Measurements from ENCODE around the gene PRDX4.
"Not testable (repeated sequence)": the region's sequence is repeated elsewhere in the genome, so short reads cannot be mapped to it uniquely, and the experiment has no call there.

Gene PRDX4

DNA sequence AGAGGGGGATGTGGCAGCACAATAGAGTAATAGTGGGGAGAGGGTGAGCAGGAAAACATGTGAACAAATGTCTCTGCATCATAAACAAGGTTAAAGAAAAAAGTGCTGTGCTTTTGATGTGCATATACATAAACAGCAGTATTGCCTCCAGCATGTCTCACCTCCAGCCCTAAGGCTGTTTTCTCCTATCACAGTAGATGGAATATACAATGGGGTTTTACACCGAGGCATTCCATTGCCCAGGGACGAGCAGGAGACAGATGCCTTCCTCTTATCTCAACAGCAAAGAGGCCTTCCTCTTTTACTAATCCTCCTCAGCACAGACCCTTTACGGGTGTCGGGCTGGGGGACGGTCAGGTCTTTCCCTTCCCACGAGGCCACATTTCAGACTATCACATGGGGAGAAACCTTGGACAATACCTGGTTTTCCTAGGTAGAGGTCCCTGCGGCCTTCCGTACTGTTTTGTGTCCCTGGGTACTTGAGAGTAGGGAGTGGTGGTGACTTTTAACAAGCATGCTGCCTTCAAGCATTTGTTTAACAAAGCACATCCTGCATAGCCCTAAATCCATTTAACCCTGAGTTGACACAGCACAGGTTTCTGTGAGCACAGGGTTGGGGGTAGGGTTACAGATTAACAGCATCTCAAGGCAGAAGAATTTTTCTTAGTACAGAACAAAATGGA lies 7.1 kb upstream of the PRDX4 start:
- not testable (repeated sequence) for H3K9me3 Mint-ChIP-seq; H3K36me3 Mint-ChIP-seq; H3K27me3 Mint-ChIP-seq; DNase-seq (ENCODE audit: low spot score in 2 of 2); ATAC-seq (ENCODE audit: low read depth)
- Mint-ChIP-seq H3K27ac (peak overlapping the region; percentile 86), H3K4me1 (peaks cover 11% of the 10 kb centered on the region), H3K4me3 (peak overlapping the region; percentile 63)

- Mint-ChIP-seq H3K9me3 (no peaks in the 10 kb centered on the region), H3K27me3 (no peaks in the 10 kb centered on the region), H3K4me1 (peaks cover 11% of the 10 kb centered on the region), H3K27ac (peak overlapping the region; percentile 62), H3K36me3 (no peaks in the 10 kb centered on the region), H3K4me3 (no peak overlapping the region)
- no peak for ATAC-seq (ENCODE audit: low read depth)
- no peak for DNase-seq (ENCODE audit: low spot score in 2 of 2)
These were observed 6.5 kb upstream of the PRDX4 start for GRCh38 chrX:23660766-23661132.

- Mint-ChIP-seq H3K27me3 (no peaks in the 10 kb centered on the region), H3K9me3 (no peaks in the 10 kb centered on the region), H3K4me3 (no peak overlapping the region), H3K36me3 (no peaks in the 10 kb centered on the region), H3K4me1 (peaks cover 12% of the 10 kb centered on the region), H3K27ac (peak overlapping the region; percentile 84)
- ATAC-seq (ENCODE audit: low read depth) = no peak
- DNase-seq (ENCODE audit: low spot score in 2 of 2) = no peak
These were observed 5.6 kb upstream of the PRDX4 start for GRCh38 chrX:23661671-23662070.

GRCh38 chrX:23662187-23662586 lies 5.1 kb upstream of the PRDX4 start:
- Mint-ChIP-seq H3K27me3 (no peaks in the 10 kb centered on the region), H3K27ac (peak overlapping the region; percentile 84), H3K9me3 (no peaks in the 10 kb centered on the region), H3K36me3 (no peaks in the 10 kb centered on the region), H3K4me1 (peaks cover 14% of the 10 kb centered on the region), H3K4me3 (peak overlapping the region; percentile 37)
- peak; percentile 71 for ATAC-seq (ENCODE audit: low read depth)
- DNase-seq (ENCODE audit: low spot score in 2 of 2) = peak in 1 of 2 donors; percentile 18

DNA sequence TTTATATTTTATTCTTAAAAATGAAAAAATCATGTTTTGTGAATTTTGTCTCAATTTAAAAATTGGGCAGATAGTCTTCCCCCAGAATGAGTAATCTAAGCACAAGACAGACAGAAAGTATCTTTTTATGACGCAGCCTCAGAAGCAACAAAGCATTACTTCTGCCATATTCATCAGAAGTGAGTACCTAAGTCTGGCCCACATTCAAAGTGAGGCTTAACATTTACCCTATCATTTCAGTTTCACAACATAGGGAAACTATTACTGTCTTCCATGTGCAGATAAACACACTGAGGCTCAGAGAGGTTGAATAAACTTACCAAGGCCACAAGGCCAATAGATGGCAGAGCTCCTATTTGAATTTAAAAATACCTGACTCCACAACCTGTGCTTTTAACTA lies 4.4 kb upstream of the PRDX4 start:
- Mint-ChIP-seq H3K4me3 (no peak overlapping the region), H3K27me3 (no peaks in the 10 kb centered on the region), H3K36me3 (no peaks in the 10 kb centered on the region), H3K27ac (peak overlapping the region; percentile 84), H3K9me3 (no peaks in the 10 kb centered on the region), H3K4me1 (peaks cover 15% of the 10 kb centered on the region)
- peak; percentile 20 for ATAC-seq (ENCODE audit: low read depth)
- no peak for DNase-seq (ENCODE audit: low spot score in 2 of 2)

- Mint-ChIP-seq H3K4me1 (peaks cover 19% of the 10 kb centered on the region), H3K27ac (peak overlapping the region; percentile 78), H3K36me3 (no peaks in the 10 kb centered on the region), H3K4me3 (no peak overlapping the region), H3K9me3 (no peaks in the 10 kb centered on the region), H3K27me3 (no peaks in the 10 kb centered on the region)
- ATAC-seq (ENCODE audit: low read depth) (no peak), DNase-seq (ENCODE audit: low spot score in 2 of 2) (no peak)
These were observed 2.8 kb upstream of the PRDX4 start for GRCh38 chrX:23664496-23664895.

GRCh38 chrX:23666282-23666681 lies 1.0 kb upstream of the PRDX4 start:
- no peak for ATAC-seq (ENCODE audit: low read depth)
- Mint-ChIP-seq H3K27me3 (no peaks in the 10 kb centered on the region), H3K9me3 (no peaks in the 10 kb centered on the region), H3K27ac (no peak overlapping the region), H3K36me3 (no peaks in the 10 kb centered on the region), H3K4me1 (peaks cover 15% of the 10 kb centered on the region), H3K4me3 (peak overlapping the region; percentile 41)
- no peak for DNase-seq (ENCODE audit: low spot score in 2 of 2)

GRCh38 chrX:23668335-23668734 lies 1.0 kb downstream of the PRDX4 start:
- ATAC-seq (ENCODE audit: low read depth) (no peak), DNase-seq (ENCODE audit: low spot score in 2 of 2) (no peak)
- H3K4me3 Mint-ChIP-seq = peak overlapping the region; percentile 97
- H3K27me3 Mint-ChIP-seq = no peaks in the 10 kb centered on the region
- H3K9me3 Mint-ChIP-seq = no peaks in the 10 kb centered on the region
- no peaks in the 10 kb centered on the region for H3K36me3 Mint-ChIP-seq
- peaks cover 10% of the 10 kb centered on the region for H3K4me1 Mint-ChIP-seq
- peak overlapping the region; percentile 95 for H3K27ac Mint-ChIP-seq

DNA sequence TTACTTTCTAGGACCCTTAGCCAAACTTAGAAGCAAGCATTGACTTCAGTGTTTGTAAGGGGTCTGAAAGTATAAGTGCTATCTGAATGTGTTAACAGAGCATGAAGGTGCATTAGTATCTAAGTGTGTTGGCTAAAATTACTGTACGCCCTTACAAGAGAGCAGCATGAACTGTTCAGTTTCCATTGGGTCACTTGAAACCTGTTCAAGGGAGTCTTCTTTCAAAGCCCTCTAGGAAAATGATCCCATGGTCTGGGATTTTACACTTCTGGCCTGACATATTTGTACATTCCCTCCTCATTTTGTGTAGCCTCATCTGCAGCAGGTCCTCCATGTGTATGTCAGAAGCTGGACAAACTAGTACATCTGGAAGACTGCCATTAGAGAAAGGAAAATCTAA lies 3.2 kb downstream of the PRDX4 start:
- Mint-ChIP-seq H3K4me1 (peaks cover 10% of the 10 kb centered on the region), H3K9me3 (no peaks in the 10 kb centered on the region), H3K27ac (no peak overlapping the region), H3K27me3 (no peaks in the 10 kb centered on the region), H3K36me3 (no peaks in the 10 kb centered on the region), H3K4me3 (no peak overlapping the region)
- no peak for DNase-seq (ENCODE audit: low spot score in 2 of 2)
- ATAC-seq (ENCODE audit: low read depth) = no peak

DNA sequence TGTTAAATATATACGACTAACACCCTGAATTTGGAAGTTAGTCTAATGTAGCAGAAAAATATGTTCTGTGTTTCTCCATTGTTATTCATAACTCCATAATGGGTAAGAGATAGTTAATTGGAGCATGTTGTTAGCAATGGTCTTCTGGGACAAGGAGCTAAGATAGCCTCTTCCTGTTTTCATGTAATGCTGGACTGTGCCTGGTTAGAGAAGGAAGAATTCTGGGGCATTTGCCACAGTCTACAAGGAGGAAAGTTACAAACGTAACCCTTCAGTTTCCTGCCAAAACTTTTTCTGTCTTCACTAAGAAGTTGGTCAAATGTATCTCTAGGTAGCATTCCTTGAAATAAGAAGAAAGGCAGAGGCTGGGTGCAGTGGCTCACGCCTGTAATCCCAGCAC lies 5.8 kb downstream of the PRDX4 start:
- ATAC-seq (ENCODE audit: low read depth) = no peak
- peaks cover 2% of the 10 kb centered on the region for H3K4me1 Mint-ChIP-seq
- H3K4me3 Mint-ChIP-seq = no peak overlapping the region
- no peak for DNase-seq (ENCODE audit: low spot score in 2 of 2)
- no peaks in the 10 kb centered on the region for H3K9me3 Mint-ChIP-seq
- peaks cover 4% of the 10 kb centered on the region for H3K36me3 Mint-ChIP-seq
- H3K27ac Mint-ChIP-seq = no peak overlapping the region
- no peaks in the 10 kb centered on the region for H3K27me3 Mint-ChIP-seq

- H3K27me3 Mint-ChIP-seq; DNase-seq (ENCODE audit: low spot score in 2 of 2); H3K4me1 Mint-ChIP-seq; H3K4me3 Mint-ChIP-seq; ATAC-seq (ENCODE audit: low read depth); H3K27ac Mint-ChIP-seq; H3K36me3 Mint-ChIP-seq; H3K9me3 Mint-ChIP-seq: not testable (repeated sequence)
These were observed 9.2 kb downstream of the PRDX4 start for GRCh38 chrX:23676486-23676885.

DNA sequence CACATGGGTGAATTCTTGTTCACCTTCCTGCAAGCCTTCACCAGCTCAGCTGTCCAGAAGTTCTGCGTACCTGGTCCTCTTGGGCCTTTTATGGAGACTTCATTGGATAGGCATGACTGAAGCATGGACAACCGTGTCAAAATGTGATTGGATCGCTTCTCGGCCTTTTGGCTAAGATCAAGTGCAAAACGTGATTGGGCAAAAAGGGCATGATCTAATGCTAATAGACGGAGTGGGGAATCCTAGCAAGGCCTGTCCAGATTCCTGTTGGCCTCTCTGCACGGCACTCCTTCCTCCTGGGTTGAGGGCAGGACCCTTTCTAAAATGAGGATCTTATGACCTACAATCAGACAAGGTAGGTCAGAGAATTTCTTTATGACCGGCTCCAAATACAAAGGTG lies 24.9 kb downstream of the PRDX4 start:
- no peak overlapping the region for H3K27ac Mint-ChIP-seq
- H3K27me3 Mint-ChIP-seq = no peaks in the 10 kb centered on the region
- no peak for DNase-seq (ENCODE audit: low spot score in 2 of 2)
- H3K9me3 Mint-ChIP-seq = no peaks in the 10 kb centered on the region
- no peak for ATAC-seq (ENCODE audit: low read depth)
- H3K4me3 Mint-ChIP-seq = no peak overlapping the region
- H3K4me1 Mint-ChIP-seq = no peaks in the 10 kb centered on the region
- H3K36me3 Mint-ChIP-seq = no peaks in the 10 kb centered on the region

DNA sequence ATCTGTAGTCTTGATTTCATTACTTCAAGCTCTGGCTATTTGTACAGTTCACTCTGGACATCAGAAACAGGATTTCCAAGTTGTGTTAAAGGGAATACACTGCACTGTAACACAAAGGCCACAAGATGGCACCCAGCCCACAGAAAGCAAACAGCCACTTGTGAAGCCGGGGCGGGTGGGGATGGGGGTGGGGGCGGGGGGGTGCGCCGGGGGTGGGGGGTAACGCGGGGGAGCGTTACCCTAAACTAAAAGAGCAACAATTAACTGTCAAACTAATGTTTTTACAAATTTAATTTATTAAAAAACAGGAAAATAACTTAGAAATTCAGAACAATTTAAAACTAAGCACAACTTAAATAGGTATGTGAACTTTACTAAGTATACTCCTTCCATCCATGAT lies 27.3 kb downstream of the PRDX4 start:
- H3K27ac Mint-ChIP-seq = no peak overlapping the region
- peak; percentile 63 for ATAC-seq (ENCODE audit: low read depth)
- peak in 1 of 2 donors; percentile 18 for DNase-seq (ENCODE audit: low spot score in 2 of 2)

DNA sequence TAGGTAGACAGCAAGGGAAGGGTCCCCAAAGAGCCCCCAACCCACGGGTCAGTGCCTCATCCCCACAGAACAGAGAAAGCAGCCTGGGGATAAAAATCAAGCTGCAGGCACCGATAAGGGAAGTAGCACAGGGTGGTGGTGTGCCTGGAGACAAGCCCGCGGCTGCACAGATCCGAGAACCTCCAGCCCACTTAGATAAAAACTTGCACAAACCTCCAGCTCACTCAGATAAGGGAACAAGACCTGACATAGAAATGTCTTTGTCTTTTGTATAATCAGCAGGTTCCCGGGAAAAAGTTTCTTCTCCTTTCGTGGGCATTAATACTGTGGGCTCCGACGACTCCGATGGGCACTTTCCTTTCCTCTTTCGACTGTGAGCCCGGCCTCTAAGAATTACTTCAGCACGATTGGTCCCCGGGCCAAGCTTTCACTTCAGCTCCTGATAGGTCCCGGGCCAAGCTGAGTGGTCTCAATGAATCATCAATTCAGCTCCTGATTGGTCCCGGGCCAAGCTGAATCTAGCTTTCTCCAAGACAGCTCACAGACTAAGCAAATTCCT lies 32.4 kb downstream of the PRDX4 start:
- H3K9me3 Mint-ChIP-seq = no peaks in the 10 kb centered on the region
- H3K4me1 Mint-ChIP-seq = no peaks in the 10 kb centered on the region
- H3K27me3 Mint-ChIP-seq = no peaks in the 10 kb centered on the region
- H3K36me3 Mint-ChIP-seq = peaks cover 6% of the 10 kb centered on the region
- DNase-seq (ENCODE audit: low spot score in 2 of 2) (no peak), ATAC-seq (ENCODE audit: low read depth) (peak; percentile 69)
- peak overlapping the region; percentile 41 for H3K27ac Mint-ChIP-seq
- peak overlapping the region; percentile 65 for H3K4me3 Mint-ChIP-seq

More for the DNA sequence above, 27.3 kb downstream of the PRDX4 start:
- Mint-ChIP-seq H3K9me3 (no peaks in the 10 kb centered on the region), H3K36me3 (no peaks in the 10 kb centered on the region), H3K4me1 (no peaks in the 10 kb centered on the region), H3K27me3 (no peaks in the 10 kb centered on the region), H3K4me3 (no peak overlapping the region)

DNA sequence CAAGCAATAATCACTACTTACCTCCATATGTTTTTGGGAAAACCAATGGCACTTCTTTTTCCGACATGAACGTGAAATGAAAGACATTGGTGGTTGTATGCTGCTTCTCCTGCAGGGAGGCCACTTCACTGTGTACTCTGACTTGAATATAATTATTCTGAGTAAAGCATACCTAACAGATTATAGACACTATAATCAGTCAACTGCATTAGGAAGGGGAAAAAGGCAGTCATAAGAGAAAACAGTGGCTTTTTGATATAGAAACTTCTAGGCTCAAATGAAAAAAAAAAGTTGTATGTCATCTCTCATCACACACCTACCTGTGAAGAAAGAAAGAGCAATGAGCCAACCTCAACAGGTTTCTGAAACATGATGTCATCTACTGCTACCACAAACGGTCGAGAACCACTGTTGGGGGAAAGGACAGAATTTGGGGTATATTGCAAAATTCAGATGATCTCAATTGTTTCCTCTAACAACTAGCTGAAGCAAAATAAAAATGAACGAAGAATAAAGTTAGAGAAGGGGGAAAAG lies 37.4 kb downstream of the PRDX4 start:
- ATAC-seq (ENCODE audit: low read depth) (no peak), DNase-seq (ENCODE audit: low spot score in 2 of 2) (no peak)
- Mint-ChIP-seq H3K9me3 (no peaks in the 10 kb centered on the region), H3K4me3 (no peak overlapping the region), H3K4me1 (no peaks in the 10 kb centered on the region), H3K27ac (no peak overlapping the region), H3K36me3 (peaks cover 8% of the 10 kb centered on the region), H3K27me3 (no peaks in the 10 kb centered on the region)

Measured in memory B cell (primary cell).